HEK293 (cell line): Measurements from ENCODE around the gene KY.

Experiments used
- RBAK ChIP-seq: fragments of 450-650 bp; formaldehyde crosslinking; IDR thresholded peaks from 2 replicates; pipeline ENCODE4 v1.5.1; 2016; ENCODE audit warnings: missing biosample characterization, missing genetic modification characterization
- TF ChIP-seq, protein P1 (sequence below): fragments of 450-650 bp; formaldehyde crosslinking; IDR thresholded peaks from 2 replicates; pipeline ENCODE4 v1.5.1; 2016; ENCODE audit warnings: missing biosample characterization, missing genetic modification characterization
- TF ChIP-seq, protein P2 (sequence below): sonication (generic); formaldehyde crosslinking; IDR thresholded peaks from 2 replicates; pipeline ENCODE4 v1.8.1; 2022; ENCODE audit warnings: mild to moderate bottlenecking, moderate library complexity, missing genetic modification reagents

DNA sequence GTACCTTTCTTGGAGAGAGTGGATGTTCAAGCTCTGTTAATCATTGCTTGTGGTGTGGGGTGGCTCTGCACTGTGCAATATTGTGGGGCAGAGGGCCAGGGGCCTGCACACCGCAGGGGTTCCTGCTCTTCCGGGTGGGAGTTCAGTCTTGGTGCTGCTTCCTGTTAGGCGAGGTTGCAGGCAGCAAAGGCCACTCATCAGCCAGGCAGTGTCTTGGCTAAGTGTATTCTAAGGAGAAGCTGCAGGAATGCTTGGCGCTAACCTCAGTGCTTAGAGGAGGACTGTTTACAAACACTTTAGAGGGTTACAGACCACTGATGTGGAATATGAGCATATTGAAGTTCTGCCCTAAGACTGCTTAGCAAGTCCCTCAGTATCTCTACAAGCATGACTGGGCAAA is 83.2 kb downstream of the KY start:
- TF ChIP-seq, protein P1, sequence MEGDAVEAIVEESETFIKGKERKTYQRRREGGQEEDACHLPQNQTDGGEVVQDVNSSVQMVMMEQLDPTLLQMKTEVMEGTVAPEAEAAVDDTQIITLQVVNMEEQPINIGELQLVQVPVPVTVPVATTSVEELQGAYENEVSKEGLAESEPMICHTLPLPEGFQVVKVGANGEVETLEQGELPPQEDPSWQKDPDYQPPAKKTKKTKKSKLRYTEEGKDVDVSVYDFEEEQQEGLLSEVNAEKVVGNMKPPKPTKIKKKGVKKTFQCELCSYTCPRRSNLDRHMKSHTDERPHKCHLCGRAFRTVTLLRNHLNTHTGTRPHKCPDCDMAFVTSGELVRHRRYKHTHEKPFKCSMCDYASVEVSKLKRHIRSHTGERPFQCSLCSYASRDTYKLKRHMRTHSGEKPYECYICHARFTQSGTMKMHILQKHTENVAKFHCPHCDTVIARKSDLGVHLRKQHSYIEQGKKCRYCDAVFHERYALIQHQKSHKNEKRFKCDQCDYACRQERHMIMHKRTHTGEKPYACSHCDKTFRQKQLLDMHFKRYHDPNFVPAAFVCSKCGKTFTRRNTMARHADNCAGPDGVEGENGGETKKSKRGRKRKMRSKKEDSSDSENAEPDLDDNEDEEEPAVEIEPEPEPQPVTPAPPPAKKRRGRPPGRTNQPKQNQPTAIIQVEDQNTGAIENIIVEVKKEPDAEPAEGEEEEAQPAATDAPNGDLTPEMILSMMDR: no peak
- TF ChIP-seq, protein P2, sequence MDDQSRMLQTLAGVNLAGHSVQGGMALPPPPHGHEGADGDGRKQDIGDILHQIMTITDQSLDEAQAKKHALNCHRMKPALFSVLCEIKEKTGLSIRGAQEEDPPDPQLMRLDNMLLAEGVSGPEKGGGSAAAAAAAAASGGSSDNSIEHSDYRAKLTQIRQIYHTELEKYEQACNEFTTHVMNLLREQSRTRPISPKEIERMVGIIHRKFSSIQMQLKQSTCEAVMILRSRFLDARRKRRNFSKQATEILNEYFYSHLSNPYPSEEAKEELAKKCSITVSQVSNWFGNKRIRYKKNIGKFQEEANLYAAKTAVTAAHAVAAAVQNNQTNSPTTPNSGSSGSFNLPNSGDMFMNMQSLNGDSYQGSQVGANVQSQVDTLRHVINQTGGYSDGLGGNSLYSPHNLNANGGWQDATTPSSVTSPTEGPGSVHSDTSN: no peak
- no peak for TF ChIP-seq RBAK
